B cell (primary cell): ENCODE data around the gene BCL11A. TPM values are rescaled to one million over a fixed set of nuclear protein-coding genes. Genes with fewer than 3 reads are reported as not detected.
A peak's percentile ranks its signal among the peaks of the same experiment; 100 is the strongest.

Source experiments
- ATAC-seq: fragments of 200-7000 bp; cut with Tn5 transposase; one replicate; pipeline ENCODE4 v1.10.0; 2021; ENCODE audit warnings: low read depth, mild to moderate bottlenecking, moderate number of reproducible peaks, moderate library complexity
- CTCF ChIA-PET: fragments of 350-600 bp; sonication (Branson Sonifier 250); formaldehyde crosslinking; loops from one replicate; lab custom pipeline; 2021; ENCODE audit warnings: antibody characterized with exemption, inconsistent platforms; lab: Charles Lee
- POLR2A ChIA-PET: fragments of 350-600 bp; sonication (Branson Sonifier 250); formaldehyde crosslinking; loops from one replicate; lab custom pipeline; 2021; ENCODE audit warnings: antibody characterized with exemption; lab: Charles Lee
- DNase-seq: peaks from one replicate; pipeline ENCODE4 v3.0.0; 2013
- H2AFZ ChIP-seq: 2 replicates; pipeline ENCODE4 v1.6.1; 2012; ENCODE audit warnings: mild to moderate bottlenecking, low read depth, low read length; ENCODE audit not compliant: insufficient read depth, poor library complexity, severe bottlenecking
- H3K27ac ChIP-seq, 2 donors: 1 replicate in 1 of 2; 2 replicates in 1 of 2; pipeline ENCODE4 v1.5.1; 2012 to 2013; ENCODE audit warnings: low read length in 2 of 2, mild to moderate bottlenecking in 2 of 2, moderate library complexity in 1 of 2
- H3K27me3 ChIP-seq, 4 experiments: fragments of 200-600 bp in 1 of 4; sonication (generic) in 1 of 4; replicated peaks in 1 of 4; 1 replicate in 2 of 4; 2 replicates in 2 of 4; pipeline versions ENCODE4 v1.6.1 to v1.7.0; 2013 to 2016; ENCODE audit warnings: low read length in 3 of 4, mild to moderate bottlenecking in 2 of 4, mixed read lengths in 1 of 4, moderate library complexity in 1 of 4; ENCODE audit not compliant: insufficient read depth in 4 of 4, control insufficient read depth in 3 of 4; ENCODE audit errors: control extremely low read depth in 1 of 4
- H3K36me3 ChIP-seq, 2 experiments: replicated peaks in 1 of 2; 1 replicate in 1 of 2; 2 replicates in 1 of 2; pipeline versions ENCODE4 v1.6.1 to v1.7.1; 2013; ENCODE audit warnings: low read length in 1 of 2; ENCODE audit not compliant: insufficient read depth in 2 of 2, control insufficient read depth in 1 of 2; ENCODE audit errors: control extremely low read depth in 1 of 2, extremely low read depth in 1 of 2
- H3K4me1 ChIP-seq, 2 donors: fragments of 200-600 bp in 1 of 2; sonication (generic) in 1 of 2; 1 replicate in 1 of 2; 2 replicates in 1 of 2; pipeline versions ENCODE4 v1.5.1 to v1.6.1; 2013 to 2017; ENCODE audit warnings: low read length in 2 of 2; ENCODE audit not compliant: control insufficient read depth in 2 of 2, insufficient read depth in 2 of 2
- H3K4me2 ChIP-seq: replicated peaks from 2 replicates; pipeline ENCODE3; 2012; ENCODE audit warnings: mild to moderate bottlenecking, low read depth, low read length; ENCODE audit not compliant: poor library complexity, severe bottlenecking
- H3K4me3 ChIP-seq, 5 experiments: fragments of 200-600 bp in 1 of 5; sonication (generic) in 1 of 5; 1 replicate in 3 of 5; 2 replicates in 2 of 5; pipeline versions ENCODE4 v1.5.1 to v1.7.0; 2011 to 2016; ENCODE audit warnings: low read length in 4 of 5, mild to moderate bottlenecking in 4 of 5, low read depth in 2 of 5, control low read depth in 1 of 5, moderate library complexity in 1 of 5; ENCODE audit not compliant: insufficient read depth in 1 of 5; ENCODE audit errors: control extremely low read depth in 1 of 5, extremely low read depth in 1 of 5
- H3K79me2 ChIP-seq: fragments of 200-600 bp; sonication (generic); one replicate; pipeline ENCODE4 v1.6.0; 2016; ENCODE audit warnings: low read length; ENCODE audit not compliant: control insufficient read depth, insufficient read depth
- H3K9ac ChIP-seq: fragments of 200-600 bp; sonication (generic); 2 replicates; pipeline ENCODE4 v1.6.1; 2017; ENCODE audit warnings: mild to moderate bottlenecking, low read length, moderate library complexity
- H3K9me3 ChIP-seq, 3 donors: one replicate each; pipeline versions ENCODE4 v1.6.1 to v1.7.1; 2013; ENCODE audit warnings: low read length in 2 of 3; ENCODE audit not compliant: control insufficient read depth in 2 of 3, insufficient read depth in 1 of 3; ENCODE audit errors: control extremely low read depth in 1 of 3
- H4K20me1 ChIP-seq: 2 replicates; pipeline ENCODE4 v1.6.0; 2012; ENCODE audit warnings: mild to moderate bottlenecking, low read length; ENCODE audit not compliant: insufficient read depth, control insufficient read depth, poor library complexity, severe bottlenecking
- H3K27ac Mint-ChIP-seq: one replicate; pipeline ENCODE4 v1.8.0; 2021; ENCODE audit warnings: mixed read lengths
- H3K27me3 Mint-ChIP-seq: one replicate; pipeline ENCODE4 v1.8.0; 2021; ENCODE audit warnings: mixed read lengths
- H3K4me1 Mint-ChIP-seq: one replicate; pipeline ENCODE4 v1.8.0; 2021; ENCODE audit warnings: mixed read lengths
- H3K4me3 Mint-ChIP-seq: one replicate; pipeline ENCODE4 v1.8.0; 2021; ENCODE audit warnings: mixed read lengths
- H3K9me3 Mint-ChIP-seq: one replicate; pipeline ENCODE4 v1.8.0; 2022; ENCODE audit warnings: mixed read lengths; ENCODE audit not compliant: insufficient read depth
- CTCF ChIP-seq: fragments of 200-600 bp; IDR thresholded peaks from one replicate; pipeline ENCODE4 v1.8.0; 2022; ENCODE audit warnings: antibody characterized with exemption, mild to moderate bottlenecking
- EZH2 ChIP-seq: IDR thresholded peaks from 2 replicates; pipeline ENCODE4 v1.6.1; 2012; ENCODE audit warnings: borderline replicate concordance, low read depth, mild to moderate bottlenecking, moderate library complexity, low read length; ENCODE audit not compliant: insufficient read depth, poor library complexity, severe bottlenecking
- WGBS: methylation state at CpG from one replicate; pipeline ENCODE4 v1.1.5; 2013; ENCODE audit warnings: missing lambda C conversion rate; ENCODE audit not compliant: insufficient coverage; 5-methylcytosine and 5-hydroxymethylcytosine counted together
- intact Hi-C: fragments of 100-400 bp; cut with micrococcal nuclease; formaldehyde crosslinking; loops from one replicate; pipeline ENCODE4 v1.10.0; 2022
- polyA plus RNA-seq: library from polyadenylated mRNA; depleted of rRNA; stranded (reverse); fragments of >200 nt; gene quantifications from 2 replicates; pipeline ENCODE4 v1.2.3, GENCODE V29; 2012
- total RNA-seq, 2 donors: library from RNA; stranded (reverse); fragments of 120-200 nt in 1 of 2; gene quantifications; 1 replicate in 1 of 2; 2 replicates in 1 of 2; pipeline versions ENCODE4 v1.2.3 to v1.2.4, GENCODE V29; 2013 to 2022

Gene BCL11A
- total and polyA plus RNA-seq, 2 donors (not counting 1 experiment from before 2014, with no cell fraction given): 81.8 to 383 TPM

DNA sequence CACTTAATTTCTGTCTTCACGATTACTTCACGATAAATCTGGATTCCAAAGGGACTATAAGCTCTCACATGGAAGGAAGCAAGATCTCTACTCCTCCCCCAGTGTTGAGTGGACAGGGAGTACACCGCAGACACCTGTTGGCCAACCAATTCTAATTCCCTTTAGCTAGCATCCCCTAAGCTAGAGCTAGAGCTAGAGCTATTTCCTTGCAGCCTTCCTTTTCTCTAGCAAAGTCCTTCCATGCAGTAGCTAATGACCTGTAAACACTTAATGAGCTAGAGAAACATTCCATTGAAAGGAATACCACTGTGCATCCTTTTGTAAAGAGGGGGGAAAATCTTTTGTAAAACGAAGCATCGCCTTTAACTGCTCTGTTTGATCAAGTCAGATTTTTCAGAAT lies 56.5 kb downstream of the BCL11A start:
- Histone ChIP-seq H3K9ac (no peak overlapping the region), H4K20me1 (peaks cover 71% of the 10 kb centered on the region), H3K4me3 (no peak overlapping the region), H3K36me3 (peaks cover 1 to 82% of the 10 kb centered on the region in 2 experiments), H3K27me3 (no peaks in the 10 kb centered on the region), H2AFZ (no peak overlapping the region), H3K9me3 (no peaks in the 10 kb centered on the region), H3K4me2 (peak overlapping the region; percentile 66), H3K4me1 (peaks cover 100% of the 10 kb centered on the region in 2 donors), H3K27ac (peak overlapping the region; percentile 80 to 93), H3K79me2 (peaks cover 100% of the 10 kb centered on the region)
- WGBS: 100% methylated on average over 2 of the region's 5 CpGs
- H3K4me3 Mint-ChIP-seq: no peak overlapping the region
- no peak for ATAC-seq
- CTCF ChIA-PET: interaction anchor here (0.9 to 2.8 kb wide), 8 partner anchors 10 to 58 kb away, joined by 3 to 9 read pairs (median 4); no protein-coding TSS in a partner anchor
- POLR2A ChIA-PET: interaction anchor here (0.7 kb wide), 1 partner anchor 332 kb away, joined by 3 read pairs; no protein-coding TSS in a partner anchor
- H3K4me1 Mint-ChIP-seq: peaks cover 95% of the 10 kb centered on the region
- peak overlapping the region; percentile 88 for H3K27ac Mint-ChIP-seq
- no peaks in the 10 kb centered on the region for H3K9me3 Mint-ChIP-seq
- no peaks in the 10 kb centered on the region for H3K27me3 Mint-ChIP-seq
- DNase-seq: no peak
- intact Hi-C loops: loop anchor here (2.0 to 5.0 kb wide), 2 partner anchors 52 to 145 kb away; no protein-coding TSS in a partner anchor
- TF ChIP-seq CTCF (no peak), EZH2 (no peak)

GRCh38 chr2:60496475-60496874 lies 57.0 kb downstream of the BCL11A start:
- CTCF ChIA-PET: interaction anchor here (0.9 to 2.8 kb wide), 5 partner anchors 10 to 57 kb away, joined by 3 to 9 read pairs (median 4); no protein-coding TSS in a partner anchor
- H3K4me1 Mint-ChIP-seq: peaks cover 95% of the 10 kb centered on the region
- H3K9ac ChIP-seq: no peak overlapping the region

More at GRCh38 chr2:60496475-60496874, 57.0 kb downstream of the BCL11A start:
- H2AFZ ChIP-seq: no peak overlapping the region
- H3K36me3 ChIP-seq: peaks cover 1 to 83% of the 10 kb centered on the region in 2 experiments
- ATAC-seq (no peak), DNase-seq (no peak)
- H3K4me3 Mint-ChIP-seq: peak overlapping the region; percentile 20
- POLR2A ChIA-PET: no interaction called here
- no peaks in the 10 kb centered on the region for H3K27me3 Mint-ChIP-seq
- H3K4me3 ChIP-seq: no peak overlapping the region
- H3K4me1 ChIP-seq: peaks cover 100% of the 10 kb centered on the region in 2 donors
- intact Hi-C loops: loop anchor here (2.0 to 5.0 kb wide), 2 partner anchors 52 to 144 kb away; no protein-coding TSS in a partner anchor
- H3K9me3 Mint-ChIP-seq: no peaks in the 10 kb centered on the region
- H3K27me3 ChIP-seq: no peaks in the 10 kb centered on the region
- H3K27ac Mint-ChIP-seq: peak overlapping the region; percentile 88
- H3K4me2 ChIP-seq: peak overlapping the region; percentile 66
- no peaks in the 10 kb centered on the region for H3K9me3 ChIP-seq
- peak overlapping the region; percentile 80 to 93 for H3K27ac ChIP-seq
- TF ChIP-seq EZH2 (no peak), CTCF (no peak)
- WGBS: 92% methylated on average over 1 of the region's 1 CpG
- H3K79me2 ChIP-seq: peaks cover 100% of the 10 kb centered on the region
- peaks cover 66% of the 10 kb centered on the region for H4K20me1 ChIP-seq
